HEK293T (cell line): ENCODE measurements around the gene SLC38A1.

Experiments used
- ARNT ChIP-seq: fragments of 450-650 bp; IDR thresholded peaks from 2 replicates; pipeline ENCODE4 v1.6.1; 2017; ENCODE audit warnings: mild to moderate bottlenecking
- BHLHE40 ChIP-seq: fragments of 450-650 bp; IDR thresholded peaks from 2 replicates; pipeline ENCODE4 v1.6.1; 2016; ENCODE audit warnings: mild to moderate bottlenecking, moderate library complexity, borderline replicate concordance
- CTBP1 ChIP-seq: fragments of 450-650 bp; IDR thresholded peaks from 2 replicates; pipeline ENCODE4 v1.6.1; 2016; ENCODE audit warnings: borderline replicate concordance
- ELF4 ChIP-seq: fragments of 450-650 bp; IDR thresholded peaks from 2 replicates; pipeline ENCODE4 v1.6.1; 2017; ENCODE audit warnings: antibody characterized with exemption
- FOXA1 ChIP-seq: fragments of 450-650 bp; IDR thresholded peaks from 2 replicates; pipeline ENCODE4 v1.6.1; 2016; ENCODE audit warnings: mild to moderate bottlenecking
- FOXK2 ChIP-seq: fragments of 450-650 bp; IDR thresholded peaks from 2 replicates; pipeline ENCODE4 v1.6.1; 2016; ENCODE audit warnings: mild to moderate bottlenecking
- FOXM1 ChIP-seq: fragments of 450-650 bp; IDR thresholded peaks from 2 replicates; pipeline ENCODE4 v1.6.1; 2017; ENCODE audit warnings: mild to moderate bottlenecking, borderline replicate concordance
- HDGF ChIP-seq: fragments of 450-650 bp; IDR thresholded peaks from 2 replicates; pipeline ENCODE4 v1.6.1; 2017; ENCODE audit warnings: antibody characterized with exemption, borderline replicate concordance
- NFRKB ChIP-seq: fragments of 450-650 bp; IDR thresholded peaks from 2 replicates; pipeline ENCODE4 v1.6.1; 2016; ENCODE audit warnings: mild to moderate bottlenecking, moderate library complexity
- SP1 ChIP-seq: fragments of 450-650 bp; IDR thresholded peaks from 2 replicates; pipeline ENCODE4 v1.6.1; 2017
- SUZ12 ChIP-seq: fragments of 450-650 bp; IDR thresholded peaks from 2 replicates; pipeline ENCODE4 v1.6.1; 2016; ENCODE audit warnings: mild to moderate bottlenecking
- TARDBP ChIP-seq: fragments of 450-650 bp; IDR thresholded peaks from 2 replicates; pipeline ENCODE4 v1.6.1; 2016
- ZNF384 ChIP-seq: fragments of 450-650 bp; IDR thresholded peaks from 2 replicates; pipeline ENCODE4 v1.6.1; 2016
- TF ChIP-seq, protein P1 (sequence below): fragments of 450-650 bp; IDR thresholded peaks from 2 replicates; pipeline ENCODE4 v1.6.1; 2016

- no peak for TF ChIP-seq SP1
- TF ChIP-seq ARNT = no peak
- TF ChIP-seq FOXK2 = no peak
- no peak for TF ChIP-seq CTBP1
- TF ChIP-seq SUZ12 = no peak
- no peak for TF ChIP-seq ELF4
- TF ChIP-seq, protein P1, sequence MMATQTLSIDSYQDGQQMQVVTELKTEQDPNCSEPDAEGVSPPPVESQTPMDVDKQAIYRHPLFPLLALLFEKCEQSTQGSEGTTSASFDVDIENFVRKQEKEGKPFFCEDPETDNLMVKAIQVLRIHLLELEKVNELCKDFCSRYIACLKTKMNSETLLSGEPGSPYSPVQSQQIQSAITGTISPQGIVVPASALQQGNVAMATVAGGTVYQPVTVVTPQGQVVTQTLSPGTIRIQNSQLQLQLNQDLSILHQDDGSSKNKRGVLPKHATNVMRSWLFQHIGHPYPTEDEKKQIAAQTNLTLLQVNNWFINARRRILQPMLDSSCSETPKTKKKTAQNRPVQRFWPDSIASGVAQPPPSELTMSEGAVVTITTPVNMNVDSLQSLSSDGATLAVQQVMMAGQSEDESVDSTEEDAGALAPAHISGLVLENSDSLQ = no peak
- no peak for TF ChIP-seq ZNF384
- TF ChIP-seq FOXA1 = no peak
- TF ChIP-seq TARDBP = no peak
- TF ChIP-seq BHLHE40 = no peak
- no peak for TF ChIP-seq NFRKB
- no peak for TF ChIP-seq HDGF
- TF ChIP-seq FOXM1 = no peak
Observed at GRCh38 chr12:46160981-46161690, 107.7 kb downstream of the SLC38A1 start.
